OCI-LY7 (cell line): ENCODE measurements around the gene YTHDF2. TPM values are rescaled to one million over a fixed set of nuclear protein-coding genes. Genes with fewer than 3 reads are reported as not detected.

Source experiments
- small RNA-seq: library from RNA; depleted of rRNA; stranded (forward); fragments of <200 nt; gene quantifications from one replicate; pipeline ENCODE3, GENCODE V24; 2014
- total RNA-seq, 2 experiments: library from RNA; depleted of rRNA in 1 of 2; stranded (reverse); fragments of >200 nt in 1 of 2; shearing (Covaris generic) in 1 of 2; gene quantifications; 2 replicates each; pipeline ENCODE4 v1.2.3, GENCODE V29; 2014 to 2022

The YTHDF2 gene
- total RNA-seq, 2 experiments from 2014 or later: 57.9 to 83.6 TPM

Small RNA genes within 50 kb of the gene (small RNA-seq; reads per million reads assigned to genes)
- not detected for gene RF00422

Other genes with a start within 250 kb of the YTHDF2 start
- 87.6 and 101 TPM in 2 replicates for gene RCC1, start 230.9 kb upstream of the YTHDF2 start, total RNA-seq (2014; rRNA removed; shearing (Covaris generic))
- 95.3 and 108 TPM in 2 replicates for gene RCC1, start 230.9 kb upstream of the YTHDF2 start, total RNA-seq (2022)
- 30.6 and 39.6 TPM in 2 replicates for gene TRNAU1AP, start 183.9 kb upstream of the YTHDF2 start, total RNA-seq (2014; rRNA removed; shearing (Covaris generic))
- gene TRNAU1AP, start 183.9 kb upstream of the YTHDF2 start, total RNA-seq (2022): 41.8 and 47.7 TPM in 2 replicates
- gene RAB42, start 144.7 kb upstream of the YTHDF2 start, total RNA-seq (2014; rRNA removed; shearing (Covaris generic)): not detected in 2 replicates
- not detected in 2 replicates for gene RAB42, start 144.7 kb upstream of the YTHDF2 start, total RNA-seq (2022)
- 30.1 and 31.0 TPM in 2 replicates for gene TAF12, start 93.9 kb upstream of the YTHDF2 start, total RNA-seq (2014; rRNA removed; shearing (Covaris generic))
- 32.4 and 34.9 TPM in 2 replicates for gene TAF12, start 93.9 kb upstream of the YTHDF2 start, total RNA-seq (2022)
- gene RNU11, start 88.3 kb upstream of the YTHDF2 start, total RNA-seq (2014; rRNA removed; shearing (Covaris generic)): not detected in 2 replicates
- not detected in 2 replicates for gene RNU11, start 88.3 kb upstream of the YTHDF2 start, total RNA-seq (2022)
- gene GMEB1, start 68.2 kb upstream of the YTHDF2 start, total RNA-seq (2014; rRNA removed; shearing (Covaris generic)): 12.5 and 13.0 TPM in 2 replicates
- gene GMEB1, start 68.2 kb upstream of the YTHDF2 start, total RNA-seq (2022): 22.5 and 25.9 TPM in 2 replicates
- gene OPRD1, start 75.2 kb downstream of the YTHDF2 start, total RNA-seq (2014; rRNA removed; shearing (Covaris generic)): not detected in 2 replicates
- not detected in 2 replicates for gene OPRD1, start 75.2 kb downstream of the YTHDF2 start, total RNA-seq (2022)
- 103 and 109 TPM in 2 replicates for gene EPB41, start 177.6 kb downstream of the YTHDF2 start, total RNA-seq (2014; rRNA removed; shearing (Covaris generic))
- gene EPB41, start 177.6 kb downstream of the YTHDF2 start, total RNA-seq (2022): 102 and 123 TPM in 2 replicates